Neural progenitor cell (in vitro differentiated cells): Measurements from ENCODE around the gene LCE2D.

Experiments
- CTCF ChIP-seq: fragments of 200-600 bp; sonication (generic); IDR thresholded peaks from 2 replicates; pipeline ENCODE4 v1.5.1; 2017; ENCODE audit warnings: antibody characterized with exemption, mild to moderate bottlenecking
- EZH2 ChIP-seq: fragments of 200-600 bp; sonication (generic); IDR thresholded peaks from 2 replicates; pipeline ENCODE4 v1.6.1; 2017; ENCODE audit warnings: antibody characterized with exemption, mild to moderate bottlenecking, moderate library complexity
- EZH2phosphoT487 ChIP-seq: fragments of 200-600 bp; sonication (generic); IDR thresholded peaks from 2 replicates; pipeline ENCODE4 v1.6.1; 2017; ENCODE audit warnings: antibody characterized with exemption

- TF ChIP-seq CTCF (no peak), EZH2 (no peak), EZH2phosphoT487 (no peak)
Observed at GRCh38 chr1:152699746-152700145, 36.6 kb downstream of the LCE2D start.
